Esophagus squamous epithelium (tissue), 4 donors: ENCODE measurements around the gene TEC.

ENCODE experiments used
- POLR2A ChIP-seq, 4 donors: fragments of 450-650 bp; IDR thresholded peaks; one replicate each; pipeline ENCODE4 v1.6.1; 2017; ENCODE audit warnings: antibody characterized with exemption in 4 of 4, mild to moderate bottlenecking in 4 of 4, moderate library complexity in 3 of 4
- TF ChIP-seq, protein P1 (sequence below), 6 experiments: fragments of 450-650 bp in 4 of 6; fragments of 200-600 bp in 2 of 6; sonication (generic) in 2 of 6; IDR thresholded peaks; one replicate each; pipeline ENCODE4 v1.5.1; 2016 to 2019; ENCODE audit warnings: antibody characterized with exemption in 6 of 6, mild to moderate bottlenecking in 4 of 6, moderate library complexity in 4 of 6

- TF ChIP-seq, protein P1, sequence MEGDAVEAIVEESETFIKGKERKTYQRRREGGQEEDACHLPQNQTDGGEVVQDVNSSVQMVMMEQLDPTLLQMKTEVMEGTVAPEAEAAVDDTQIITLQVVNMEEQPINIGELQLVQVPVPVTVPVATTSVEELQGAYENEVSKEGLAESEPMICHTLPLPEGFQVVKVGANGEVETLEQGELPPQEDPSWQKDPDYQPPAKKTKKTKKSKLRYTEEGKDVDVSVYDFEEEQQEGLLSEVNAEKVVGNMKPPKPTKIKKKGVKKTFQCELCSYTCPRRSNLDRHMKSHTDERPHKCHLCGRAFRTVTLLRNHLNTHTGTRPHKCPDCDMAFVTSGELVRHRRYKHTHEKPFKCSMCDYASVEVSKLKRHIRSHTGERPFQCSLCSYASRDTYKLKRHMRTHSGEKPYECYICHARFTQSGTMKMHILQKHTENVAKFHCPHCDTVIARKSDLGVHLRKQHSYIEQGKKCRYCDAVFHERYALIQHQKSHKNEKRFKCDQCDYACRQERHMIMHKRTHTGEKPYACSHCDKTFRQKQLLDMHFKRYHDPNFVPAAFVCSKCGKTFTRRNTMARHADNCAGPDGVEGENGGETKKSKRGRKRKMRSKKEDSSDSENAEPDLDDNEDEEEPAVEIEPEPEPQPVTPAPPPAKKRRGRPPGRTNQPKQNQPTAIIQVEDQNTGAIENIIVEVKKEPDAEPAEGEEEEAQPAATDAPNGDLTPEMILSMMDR (IDR thresholded peaks at IDR 0.05), result no peak
- no peak for TF ChIP-seq POLR2A (IDR thresholded peaks at IDR 0.05)
Measured at GRCh38 chr4:48194971-48195370, 74.7 kb downstream of the TEC start.
